ENCODE measurements around the gene NCAPG2.

NCAPG2 gene

GRCh38 chr7:158704524-158705233 lies at the start of gene NCAPG2:
TSS of gene NCAPG2 (minus strand) at chr7:158704804. CDS start at chr7:158701899, 2,905 bp downstream.
- peak; percentile 98 for DNase-seq (ENCODE audit: low spot score)

GRCh38 chr7:158753900-158754299 lies 49.3 kb upstream of the NCAPG2 start:
- no peak for DNase-seq (ENCODE audit: low spot score)

- no peak for DNase-seq (ENCODE audit: low spot score)
Measured at GRCh38 chr7:158751751-158752150, 47.1 kb upstream of the NCAPG2 start.

- no peak for DNase-seq (ENCODE audit: low spot score)
Measured at GRCh38 chr7:158751199-158751598, 46.6 kb upstream of the NCAPG2 start.

- DNase-seq (ENCODE audit: low spot score): no peak
Measured at GRCh38 chr7:158750702-158751101, 46.1 kb upstream of the NCAPG2 start.

GRCh38 chr7:158749396-158749795 lies 44.8 kb upstream of the NCAPG2 start:
- no peak for DNase-seq (ENCODE audit: low spot score)

GRCh38 chr7:158748335-158748734 lies 43.7 kb upstream of the NCAPG2 start:
- no peak for DNase-seq (ENCODE audit: low spot score)

GRCh38 chr7:158747408-158747807 lies 42.8 kb upstream of the NCAPG2 start:
- DNase-seq (ENCODE audit: low spot score): no peak

GRCh38 chr7:158746957-158747356 lies 42.4 kb upstream of the NCAPG2 start:
- DNase-seq (ENCODE audit: low spot score): no peak

GRCh38 chr7:158745057-158745715 lies 40.6 kb upstream of the NCAPG2 start:
- DNase-seq (ENCODE audit: low spot score): no peak

- no peak for DNase-seq (ENCODE audit: low spot score)
Measured at GRCh38 chr7:158744070-158744469, 39.5 kb upstream of the NCAPG2 start.

- no peak for DNase-seq (ENCODE audit: low spot score)
Measured at GRCh38 chr7:158743219-158743618, 38.6 kb upstream of the NCAPG2 start.

- no peak for DNase-seq (ENCODE audit: low spot score)
Measured at GRCh38 chr7:158742065-158742821, 37.6 kb upstream of the NCAPG2 start.

- DNase-seq (ENCODE audit: low spot score): no peak
Measured at GRCh38 chr7:158741294-158741666, 36.7 kb upstream of the NCAPG2 start.

GRCh38 chr7:158740657-158741293 lies 36.2 kb upstream of the NCAPG2 start:
- DNase-seq (ENCODE audit: low spot score): no peak

GRCh38 chr7:158740013-158740656 lies 35.5 kb upstream of the NCAPG2 start:
- DNase-seq (ENCODE audit: low spot score): no peak

GRCh38 chr7:158738841-158739240 lies 34.2 kb upstream of the NCAPG2 start:
- DNase-seq (ENCODE audit: low spot score): no peak

- DNase-seq (ENCODE audit: low spot score): no peak
Measured at GRCh38 chr7:158737064-158737695, 32.6 kb upstream of the NCAPG2 start.

- no peak for DNase-seq (ENCODE audit: low spot score)
Measured at GRCh38 chr7:158735935-158736334, 31.3 kb upstream of the NCAPG2 start.

- peak; percentile 22 for DNase-seq (ENCODE audit: low spot score)
Measured at GRCh38 chr7:158734861-158735260, 30.3 kb upstream of the NCAPG2 start.

- DNase-seq (ENCODE audit: low spot score): no peak
Measured at GRCh38 chr7:158733775-158734494, 29.3 kb upstream of the NCAPG2 start.

Data from RKO (cell line).